ENCODE measurements around the gene CTDSPL2.
"Not testable (repeated sequence)": the region's sequence is repeated elsewhere in the genome, so short reads cannot be mapped to it uniquely, and the experiment has no call there.

The CTDSPL2 gene

DNA sequence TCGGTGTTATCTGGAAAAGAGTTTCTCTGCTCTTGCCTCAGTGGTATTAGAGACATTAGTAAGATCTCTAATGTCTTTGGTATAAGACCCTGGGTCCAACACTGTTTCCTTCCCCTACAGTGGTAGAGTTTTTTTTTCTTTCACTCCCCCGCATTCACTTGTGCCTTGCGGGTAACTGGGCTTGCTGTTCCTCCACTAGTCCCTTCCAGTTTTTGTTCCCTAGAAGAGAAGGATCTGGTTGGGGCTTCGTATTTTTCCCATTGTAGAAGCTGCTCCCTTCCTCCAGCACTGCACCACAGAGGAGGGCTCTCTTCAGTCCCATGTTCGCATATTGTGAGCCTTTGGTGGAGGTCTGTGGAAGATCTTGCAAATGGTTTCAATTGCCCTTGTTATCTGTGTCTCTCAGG, 13.7 kb downstream of the CTDSPL2 start:
- Histone ChIP-seq H3K36me3 (ENCODE audit: control insufficient read depth in 1 of 2, insufficient read depth in 2 of 2, low read length in 2 of 2) (no peaks in the 10 kb centered on the region), H3K27me3 (ENCODE audit: low read depth, low read length) (no peaks in the 10 kb centered on the region), H3K4me1 (ENCODE audit: control insufficient read depth in 1 of 2, insufficient read depth in 2 of 2, low read length in 2 of 2) (peaks cover 0 to 5% of the 10 kb centered on the region in 2 donors)

DNA sequence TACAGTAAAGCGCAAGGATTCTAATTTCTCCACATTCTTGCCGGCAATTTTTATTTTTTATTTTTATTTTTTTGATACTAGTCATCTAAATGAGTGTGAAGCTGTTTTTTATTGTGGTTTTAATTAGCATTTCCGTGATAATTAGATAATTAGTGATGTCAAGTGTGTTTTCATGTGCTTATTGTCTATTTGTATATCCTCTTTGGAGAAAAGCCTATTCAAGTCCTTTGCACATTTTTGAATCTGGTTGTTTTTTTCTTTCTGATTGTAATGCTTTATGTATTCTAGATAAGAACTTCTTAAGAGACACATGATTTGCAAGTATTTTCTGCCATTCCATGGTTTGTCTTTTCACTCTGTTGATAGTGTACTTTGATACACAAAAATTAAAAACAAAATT, 16.1 kb downstream of the CTDSPL2 start:
- Histone ChIP-seq H3K27me3 (ENCODE audit: low read depth, low read length) (no peaks in the 10 kb centered on the region), H3K27ac (ENCODE audit: low read length) (no peak overlapping the region), H3K9me3 (ENCODE audit: control insufficient read depth in 1 of 2, low read length in 2 of 2) (no peaks in the 10 kb centered on the region), H3K36me3 (ENCODE audit: control insufficient read depth in 1 of 2, insufficient read depth in 2 of 2, low read length in 2 of 2) (peaks cover 0 to 5% of the 10 kb centered on the region in 2 donors), H3K4me1 (ENCODE audit: control insufficient read depth in 1 of 2, insufficient read depth in 2 of 2, low read length in 2 of 2) (peaks cover 0 to 5% of the 10 kb centered on the region in 2 donors), H3K4me3 (ENCODE audit: low read depth in 1 of 2, low read length in 2 of 2) (no peak overlapping the region)

More for the DNA sequence above, 13.7 kb downstream of the CTDSPL2 start:
- Histone ChIP-seq H3K27ac (ENCODE audit: low read length) (no peak overlapping the region), H3K9me3 (ENCODE audit: control insufficient read depth in 1 of 2, low read length in 2 of 2) (no peaks in the 10 kb centered on the region), H3K4me3 (ENCODE audit: low read depth in 1 of 2, low read length in 2 of 2) (no peak overlapping the region)

DNA sequence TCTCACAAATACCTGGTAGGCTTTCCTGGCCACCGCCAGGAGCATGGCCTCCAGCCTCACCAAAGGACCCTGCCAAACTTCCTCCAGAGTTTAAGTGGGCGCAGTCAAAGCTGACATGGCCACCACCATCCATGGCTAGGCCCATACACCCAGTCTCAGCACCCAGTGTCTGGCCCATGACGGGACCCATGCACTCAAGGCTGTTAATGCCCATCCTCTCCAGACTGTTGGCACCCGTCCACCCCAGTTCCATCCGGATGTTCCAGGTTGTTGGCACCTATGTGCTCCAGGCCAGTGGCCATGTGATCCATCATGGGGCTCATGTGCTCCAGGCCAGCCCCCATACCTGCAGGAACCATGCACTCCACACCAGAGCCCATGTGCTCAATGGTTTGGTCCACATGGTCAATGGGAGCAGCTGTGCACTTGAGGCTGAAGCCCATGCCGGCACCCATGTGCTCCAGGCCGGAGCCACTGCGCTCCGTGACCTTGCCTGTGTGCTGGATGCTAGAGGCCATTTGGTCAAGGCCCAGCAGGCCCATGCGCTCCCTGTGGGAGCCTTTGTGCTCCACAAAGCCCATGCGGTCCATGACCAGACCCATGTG, 20.4 kb downstream of the CTDSPL2 start:
- Histone ChIP-seq H3K36me3 (ENCODE audit: control insufficient read depth in 1 of 2, insufficient read depth in 2 of 2, low read length in 2 of 2) (peaks cover 0 to 5% of the 10 kb centered on the region in 2 donors), H3K27ac (ENCODE audit: low read length) (no peak overlapping the region), H3K4me3 (ENCODE audit: low read depth in 1 of 2, low read length in 2 of 2) (no peak overlapping the region), H3K27me3 (ENCODE audit: low read depth, low read length) (no peaks in the 10 kb centered on the region), H3K9me3 (ENCODE audit: control insufficient read depth in 1 of 2, low read length in 2 of 2) (no peaks in the 10 kb centered on the region), H3K4me1 (ENCODE audit: control insufficient read depth in 1 of 2, insufficient read depth in 2 of 2, low read length in 2 of 2) (no peaks in the 10 kb centered on the region)

DNA sequence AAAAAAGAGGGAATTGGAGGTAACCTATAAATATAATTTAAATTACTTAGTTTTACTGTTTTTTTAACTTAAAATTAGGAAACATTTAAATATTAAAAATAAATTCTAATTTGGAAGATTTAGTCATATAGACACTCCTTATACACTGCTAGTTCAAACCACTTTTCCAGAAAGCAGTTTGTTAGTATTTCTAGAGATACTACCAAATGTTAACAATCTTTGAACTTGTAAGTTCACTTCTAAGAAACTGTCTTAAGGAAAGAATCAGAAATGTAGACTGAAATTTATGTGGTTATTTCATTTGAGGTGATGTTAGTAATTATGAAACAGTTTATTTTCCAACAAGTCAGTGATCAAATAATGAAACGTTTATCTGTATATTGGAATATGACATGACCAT, 22.7 kb downstream of the CTDSPL2 start:
- Histone ChIP-seq H3K4me1 (ENCODE audit: control insufficient read depth in 1 of 2, insufficient read depth in 2 of 2, low read length in 2 of 2) (no peaks in the 10 kb centered on the region), H3K36me3 (ENCODE audit: control insufficient read depth in 1 of 2, insufficient read depth in 2 of 2, low read length in 2 of 2) (peaks cover 0 to 5% of the 10 kb centered on the region in 2 donors), H3K4me3 (ENCODE audit: low read depth in 1 of 2, low read length in 2 of 2) (no peak overlapping the region), H3K9me3 (ENCODE audit: control insufficient read depth in 1 of 2, low read length in 2 of 2) (no peaks in the 10 kb centered on the region), H3K27me3 (ENCODE audit: low read depth, low read length) (no peaks in the 10 kb centered on the region), H3K27ac (ENCODE audit: low read length) (no peak overlapping the region)

DNA sequence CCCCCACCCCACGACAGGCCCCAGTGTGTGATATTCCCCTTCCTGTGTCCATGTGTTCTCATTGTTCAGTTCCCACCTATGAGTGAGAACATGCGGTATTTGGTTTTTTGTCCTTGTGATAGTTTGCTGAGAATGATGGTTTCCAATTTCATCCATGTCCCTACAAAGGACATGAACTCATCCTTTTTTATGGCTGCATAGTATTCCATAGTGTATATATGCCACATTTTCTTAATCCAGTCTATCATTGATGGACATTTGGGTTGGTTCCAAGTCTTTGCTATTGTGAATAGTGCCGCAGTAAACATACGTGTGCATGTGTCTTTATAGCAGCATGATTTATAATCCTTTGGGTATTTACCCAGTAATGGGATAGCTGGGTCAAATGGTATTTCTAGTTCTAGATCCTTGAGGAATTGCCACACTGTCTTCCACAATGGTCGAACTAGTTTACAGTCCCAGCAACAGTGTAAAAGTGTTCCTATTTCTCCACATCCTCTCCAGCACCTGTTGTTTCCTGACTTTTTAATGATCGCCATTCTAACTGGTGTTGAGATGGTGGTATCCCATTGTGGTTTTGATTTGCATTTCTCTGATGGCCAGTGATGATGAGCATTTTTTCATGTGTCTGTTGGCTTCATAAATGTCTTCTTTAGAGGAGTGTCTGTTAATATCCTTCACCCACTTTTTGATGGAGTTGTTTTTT, 26.3 kb downstream of the CTDSPL2 start:
- not testable (repeated sequence) for H3K36me3 ChIP-seq (ENCODE audit: control insufficient read depth in 1 of 2, insufficient read depth in 2 of 2, low read length in 2 of 2); H3K4me1 ChIP-seq (ENCODE audit: control insufficient read depth in 1 of 2, insufficient read depth in 2 of 2, low read length in 2 of 2); H3K4me3 ChIP-seq (ENCODE audit: low read depth in 1 of 2, low read length in 2 of 2); H3K9me3 ChIP-seq (ENCODE audit: control insufficient read depth in 1 of 2, low read length in 2 of 2); H3K27me3 ChIP-seq (ENCODE audit: low read depth, low read length); H3K27ac ChIP-seq (ENCODE audit: low read length)

DNA sequence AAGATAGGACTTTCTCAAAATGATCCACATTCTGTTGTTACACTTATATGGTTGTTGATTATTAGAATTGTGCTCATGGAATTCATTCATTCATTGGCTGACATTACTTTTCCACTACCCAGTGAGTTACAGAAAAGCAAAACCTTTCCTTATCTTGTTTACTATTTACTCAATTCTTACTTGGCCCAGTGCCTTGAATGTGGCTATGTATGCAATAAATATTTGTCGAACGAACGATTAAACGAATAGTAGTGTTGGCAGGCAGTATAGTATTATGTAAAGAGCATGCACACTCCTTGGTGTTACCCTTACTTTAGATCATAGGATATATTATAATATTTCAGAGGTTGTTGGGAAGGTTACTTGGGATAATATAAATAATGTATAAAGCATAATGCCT, 31.0 kb downstream of the CTDSPL2 start:
- Histone ChIP-seq H3K27me3 (ENCODE audit: low read depth, low read length) (no peaks in the 10 kb centered on the region), H3K36me3 (ENCODE audit: control insufficient read depth in 1 of 2, insufficient read depth in 2 of 2, low read length in 2 of 2) (peaks cover 10 to 11% of the 10 kb centered on the region in 2 donors), H3K9me3 (ENCODE audit: control insufficient read depth in 1 of 2, low read length in 2 of 2) (no peaks in the 10 kb centered on the region), H3K27ac (ENCODE audit: low read length) (no peak overlapping the region), H3K4me1 (ENCODE audit: control insufficient read depth in 1 of 2, insufficient read depth in 2 of 2, low read length in 2 of 2) (peaks cover 0 to 6% of the 10 kb centered on the region in 2 donors), H3K4me3 (ENCODE audit: low read depth in 1 of 2, low read length in 2 of 2) (no peak overlapping the region)

DNA sequence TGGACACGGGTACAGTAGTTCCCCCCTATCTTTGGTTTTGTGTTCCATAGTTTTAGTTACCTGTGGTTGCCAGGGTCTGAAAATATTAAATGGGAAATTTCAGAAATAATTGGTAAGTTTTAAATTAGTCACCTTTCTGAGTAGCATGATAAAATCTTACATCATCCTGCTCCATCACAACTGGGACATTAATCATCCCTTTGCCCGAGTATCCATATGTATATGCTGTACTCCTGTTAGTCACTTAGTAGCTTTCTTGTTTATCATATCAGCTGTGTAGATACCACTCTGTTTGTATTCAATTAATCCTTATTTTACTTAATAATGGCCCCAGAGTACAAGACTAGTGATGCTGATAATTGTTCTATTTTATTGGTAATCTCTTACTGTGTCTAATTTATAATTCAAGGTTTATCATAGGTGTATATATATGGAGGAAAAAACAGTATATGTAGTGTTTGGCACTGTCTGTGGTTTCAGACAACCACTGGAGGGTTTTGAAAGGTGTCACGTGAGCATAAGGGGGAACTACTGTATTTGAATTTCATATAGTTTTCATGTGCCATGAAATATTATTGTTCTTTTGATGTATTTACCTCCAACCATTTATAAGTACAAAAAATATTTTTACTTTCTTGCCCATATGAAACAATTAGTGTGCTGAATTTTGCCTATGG, 41.4 kb downstream of the CTDSPL2 start:
- Histone ChIP-seq H3K27ac (ENCODE audit: low read length) (no peak overlapping the region), H3K27me3 (ENCODE audit: low read depth, low read length) (no peaks in the 10 kb centered on the region), H3K36me3 (ENCODE audit: control insufficient read depth in 1 of 2, insufficient read depth in 2 of 2, low read length in 2 of 2) (peaks cover 0 to 4% of the 10 kb centered on the region in 2 donors), H3K9me3 (ENCODE audit: control insufficient read depth in 1 of 2, low read length in 2 of 2) (no peaks in the 10 kb centered on the region), H3K4me3 (ENCODE audit: low read depth in 1 of 2, low read length in 2 of 2) (no peak overlapping the region), H3K4me1 (ENCODE audit: control insufficient read depth in 1 of 2, insufficient read depth in 2 of 2, low read length in 2 of 2) (no peaks in the 10 kb centered on the region)

DNA sequence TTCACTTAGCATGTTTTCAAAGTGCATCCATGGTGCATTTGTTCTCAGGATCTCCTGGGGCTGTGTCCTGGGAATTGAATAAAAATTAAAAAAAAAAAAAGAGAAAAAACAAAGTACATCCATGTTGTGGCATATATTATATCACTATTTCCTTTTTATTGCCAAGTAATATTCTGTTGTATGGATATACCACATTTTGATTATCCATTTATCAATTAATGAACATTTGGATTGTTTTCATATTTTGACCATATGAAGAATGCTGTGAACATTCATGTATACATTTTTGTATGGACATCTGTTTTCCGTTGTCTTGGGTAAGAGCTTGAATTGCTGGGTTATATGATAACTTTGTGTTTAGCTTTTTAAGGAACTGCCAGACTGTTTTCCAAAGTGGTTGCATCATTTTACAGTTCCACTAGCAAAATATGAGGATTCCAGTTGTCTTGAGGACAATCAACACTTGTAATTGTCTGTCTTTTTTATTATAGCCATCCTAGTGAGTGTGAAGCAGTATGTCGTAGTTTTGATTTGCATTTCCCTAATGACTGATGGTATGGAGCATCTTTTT, 44.5 kb downstream of the CTDSPL2 start:
- Histone ChIP-seq H3K27ac (ENCODE audit: low read length) (no peak overlapping the region), H3K9me3 (ENCODE audit: control insufficient read depth in 1 of 2, low read length in 2 of 2) (no peaks in the 10 kb centered on the region), H3K27me3 (ENCODE audit: low read depth, low read length) (no peaks in the 10 kb centered on the region), H3K36me3 (ENCODE audit: control insufficient read depth in 1 of 2, insufficient read depth in 2 of 2, low read length in 2 of 2) (no peaks in the 10 kb centered on the region), H3K4me1 (ENCODE audit: control insufficient read depth in 1 of 2, insufficient read depth in 2 of 2, low read length in 2 of 2) (no peaks in the 10 kb centered on the region), H3K4me3 (ENCODE audit: low read depth in 1 of 2, low read length in 2 of 2) (no peak overlapping the region)

DNA sequence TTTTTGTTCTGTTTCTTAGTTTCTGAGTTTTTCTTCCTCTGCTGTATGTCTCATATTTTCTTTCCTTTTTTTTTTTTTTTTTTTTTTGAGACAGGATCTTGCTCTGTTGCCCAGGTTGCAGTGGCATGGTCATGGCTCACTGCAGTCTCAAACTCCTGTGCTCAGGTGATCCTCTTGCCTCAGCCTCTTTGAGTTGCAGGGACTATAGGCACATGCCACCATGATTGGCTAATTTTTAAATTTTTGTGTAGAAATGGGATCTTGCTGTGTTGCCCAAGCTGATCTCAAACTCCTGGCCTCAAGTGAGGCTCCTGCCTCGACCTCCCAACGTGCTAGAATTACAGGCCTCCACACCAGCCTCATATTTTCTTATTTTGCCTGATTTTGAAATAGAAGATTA, 51.9 kb downstream of the CTDSPL2 start:
- Histone ChIP-seq H3K27ac (ENCODE audit: low read length) (no peak overlapping the region), H3K27me3 (ENCODE audit: low read depth, low read length) (no peaks in the 10 kb centered on the region), H3K4me3 (ENCODE audit: low read depth in 1 of 2, low read length in 2 of 2) (no peak overlapping the region), H3K9me3 (ENCODE audit: control insufficient read depth in 1 of 2, low read length in 2 of 2) (no peaks in the 10 kb centered on the region), H3K36me3 (ENCODE audit: control insufficient read depth in 1 of 2, insufficient read depth in 2 of 2, low read length in 2 of 2) (no peaks in the 10 kb centered on the region), H3K4me1 (ENCODE audit: control insufficient read depth in 1 of 2, insufficient read depth in 2 of 2, low read length in 2 of 2) (no peaks in the 10 kb centered on the region)

DNA sequence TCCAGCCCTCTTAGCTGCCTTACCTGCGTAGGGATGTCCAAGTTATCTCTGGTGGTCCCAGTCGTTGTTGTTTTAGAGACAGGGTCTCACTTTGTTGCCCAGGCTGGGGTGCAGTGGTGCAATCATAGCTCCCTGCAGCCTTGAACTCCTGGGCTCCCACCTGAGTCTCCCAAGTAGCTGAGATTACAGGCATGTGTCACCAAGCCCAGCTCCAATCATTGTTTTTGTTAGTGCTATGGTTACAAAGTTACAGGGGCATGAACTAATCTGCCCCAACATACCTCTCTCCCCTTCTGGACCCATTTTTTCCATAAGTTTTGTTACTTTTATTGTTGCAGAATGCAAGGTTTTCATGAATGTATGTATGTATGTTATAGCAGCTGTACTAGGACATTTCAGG, 54.7 kb downstream of the CTDSPL2 start:
- H3K4me3 ChIP-seq (ENCODE audit: low read depth in 1 of 2, low read length in 2 of 2) = no peak overlapping the region
- peaks cover 0 to under 1% of the 10 kb centered on the region in 2 donors for H3K36me3 ChIP-seq (ENCODE audit: control insufficient read depth in 1 of 2, insufficient read depth in 2 of 2, low read length in 2 of 2)
- no peaks in the 10 kb centered on the region for H3K9me3 ChIP-seq (ENCODE audit: control insufficient read depth in 1 of 2, low read length in 2 of 2)
- H3K27ac ChIP-seq (ENCODE audit: low read length) = no peak overlapping the region
- no peaks in the 10 kb centered on the region for H3K27me3 ChIP-seq (ENCODE audit: low read depth, low read length)
- H3K4me1 ChIP-seq (ENCODE audit: control insufficient read depth in 1 of 2, insufficient read depth in 2 of 2, low read length in 2 of 2) = no peaks in the 10 kb centered on the region

DNA sequence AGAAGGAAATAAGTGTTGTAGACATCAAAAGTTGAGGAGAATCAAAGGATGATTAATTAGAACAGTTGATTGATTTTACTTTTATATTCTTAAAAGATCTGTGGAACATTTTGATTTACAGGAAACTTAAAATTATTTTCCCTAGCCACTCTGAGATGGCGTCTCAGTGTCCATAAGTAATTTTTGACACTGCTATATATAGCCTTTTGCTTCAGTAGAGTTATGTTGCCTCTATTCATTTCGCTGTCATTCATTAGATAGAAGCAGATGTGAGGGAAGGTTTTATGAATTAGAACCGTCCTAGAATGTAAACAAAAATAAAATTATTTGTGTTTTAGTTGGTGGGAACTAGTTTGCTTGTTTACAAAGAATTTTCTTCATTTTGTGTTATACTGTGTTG, 58.5 kb downstream of the CTDSPL2 start:
- Histone ChIP-seq H3K36me3 (ENCODE audit: control insufficient read depth in 1 of 2, insufficient read depth in 2 of 2, low read length in 2 of 2) (peaks cover 14 to 15% of the 10 kb centered on the region in 2 donors), H3K27me3 (ENCODE audit: low read depth, low read length) (no peaks in the 10 kb centered on the region), H3K4me3 (ENCODE audit: low read depth in 1 of 2, low read length in 2 of 2) (no peak overlapping the region), H3K27ac (ENCODE audit: low read length) (no peak overlapping the region), H3K9me3 (ENCODE audit: control insufficient read depth in 1 of 2, low read length in 2 of 2) (no peaks in the 10 kb centered on the region), H3K4me1 (ENCODE audit: control insufficient read depth in 1 of 2, insufficient read depth in 2 of 2, low read length in 2 of 2) (peaks cover 4% of the 10 kb centered on the region in 2 donors)

All from muscle layer of duodenum (tissue), 2 donors.